T-helper 22 cell (primary cell): ENCODE data around the gene KRT82.
"Not testable (repeated sequence)": the region's sequence is repeated elsewhere in the genome, so short reads cannot be mapped to it uniquely, and the experiment has no call there.

Experiments used
- DNase-seq: peaks from one replicate; pipeline ENCODE4 v3.0.0-alpha.2; 2020; ENCODE audit warnings: low read depth

The KRT82 gene

DNA sequence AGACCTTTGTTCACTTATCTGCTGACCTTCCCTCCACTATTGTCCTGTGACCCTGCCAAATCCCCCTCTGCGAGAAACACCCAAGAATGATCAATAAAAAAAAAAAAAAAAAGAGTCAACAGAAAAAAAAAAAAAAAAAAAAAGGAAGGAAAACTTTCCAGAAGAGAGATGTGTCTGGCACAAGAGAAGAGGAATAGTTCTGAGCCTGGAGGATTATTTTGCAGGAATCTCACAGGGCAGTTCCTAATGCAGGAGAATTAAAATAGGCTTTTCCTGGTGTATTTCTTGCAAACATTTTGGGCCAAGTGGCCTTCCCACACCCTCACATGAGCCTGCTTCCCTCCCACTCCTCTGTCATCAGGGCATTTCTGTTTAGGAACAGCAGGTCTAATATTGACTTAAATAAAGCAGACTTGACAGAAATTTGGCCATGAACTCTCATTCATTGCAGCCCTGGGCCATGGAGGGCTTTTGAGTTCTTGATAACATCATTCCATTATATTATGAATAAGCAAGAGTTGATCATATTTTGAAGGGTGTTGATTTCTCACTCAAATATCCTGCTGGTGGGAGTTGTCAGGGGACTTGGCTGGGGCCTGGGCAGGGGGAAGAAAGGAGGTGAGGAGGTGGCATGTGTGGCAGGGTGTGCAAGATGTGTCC, 4.6 kb upstream of the KRT82 start:
- not testable (repeated sequence) for DNase-seq

GRCh38 chr12:52407918-52408317, 1.8 kb upstream of the KRT82 start:
- DNase-seq: no peak

- DNase-seq: no peak
Observed at GRCh38 chr12:52404951-52405350, 1.2 kb downstream of the KRT82 start.

GRCh38 chr12:52403561-52403960, 2.6 kb downstream of the KRT82 start:
- DNase-seq: no peak

GRCh38 chr12:52402873-52403540, 3.1 kb downstream of the KRT82 start:
- no peak for DNase-seq

GRCh38 chr12:52402377-52402776, 3.8 kb downstream of the KRT82 start:
- no peak for DNase-seq

DNA sequence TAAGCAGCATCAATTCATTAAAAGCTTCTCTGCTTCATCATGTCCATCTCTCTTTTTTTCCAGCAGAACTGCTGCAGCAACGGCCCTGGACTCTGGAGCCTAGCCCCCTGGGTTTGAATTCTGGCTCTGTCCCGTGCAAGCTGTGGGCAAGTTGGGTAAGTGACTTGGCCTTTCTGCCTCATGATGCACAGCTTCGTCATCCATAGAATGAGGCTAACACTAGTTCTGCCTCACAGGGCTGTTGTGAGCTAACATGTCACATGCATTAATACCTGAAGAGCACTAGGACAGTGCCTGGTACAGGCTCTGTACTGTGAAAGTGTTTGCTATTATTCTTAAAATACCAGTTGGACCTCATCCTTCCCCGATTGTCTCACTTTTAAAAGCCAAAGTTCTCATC, 4.2 kb downstream of the KRT82 start:
- DNase-seq: no peak

DNA sequence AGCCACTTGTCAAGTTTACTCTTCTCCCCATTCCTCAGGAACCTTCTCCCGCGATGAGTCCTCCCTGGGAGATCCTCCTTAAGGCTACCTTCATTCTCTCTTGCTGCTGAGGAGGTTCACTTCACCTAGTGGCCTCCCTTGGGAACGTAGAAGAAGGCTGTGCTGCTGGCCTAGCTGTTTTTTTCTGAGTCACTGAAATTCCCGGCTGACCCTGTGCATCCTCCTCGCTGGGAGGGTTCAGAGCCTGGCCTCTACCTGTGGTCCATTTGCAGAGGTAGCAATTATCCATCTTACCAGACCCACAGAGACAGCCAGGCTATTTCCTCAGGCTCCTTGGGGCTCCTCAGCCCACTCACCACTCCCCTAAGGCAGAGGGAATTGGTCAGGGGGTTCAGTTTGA, 4.6 kb downstream of the KRT82 start:
- no peak for DNase-seq

- DNase-seq: no peak
Observed at GRCh38 chr12:52400906-52401305, 5.2 kb downstream of the KRT82 start.

DNA sequence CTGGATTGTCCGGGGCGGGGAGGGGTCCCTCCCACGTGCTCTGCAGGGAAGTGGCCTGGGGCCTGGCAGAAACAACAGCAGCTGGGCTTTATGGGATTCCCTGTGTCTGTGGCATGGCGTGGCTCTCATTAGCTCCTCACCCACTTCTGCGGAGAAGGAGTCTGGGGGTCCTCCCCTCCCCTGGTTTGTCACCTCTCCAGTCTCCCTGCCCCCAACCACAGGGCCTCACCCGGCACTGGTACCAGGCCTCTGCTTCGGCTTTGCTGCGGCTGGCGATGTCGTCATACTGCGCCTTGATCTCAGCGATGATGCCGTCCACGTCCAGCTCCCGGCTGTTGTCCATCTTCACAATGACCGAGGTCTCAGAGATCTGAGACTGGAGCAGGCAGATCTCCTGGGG, 6.4 kb downstream of the KRT82 start:
- DNase-seq: no peak

GRCh38 chr12:52398176-52398575, 8.0 kb downstream of the KRT82 start:
- DNase-seq: no peak

GRCh38 chr12:52396656-52397055, 9.5 kb downstream of the KRT82 start:
- DNase-seq: no peak

GRCh38 chr12:52395761-52396434, 10.2 kb downstream of the KRT82 start:
- DNase-seq: no peak

GRCh38 chr12:52394836-52395405, 11.2 kb downstream of the KRT82 start:
- no peak for DNase-seq

DNA sequence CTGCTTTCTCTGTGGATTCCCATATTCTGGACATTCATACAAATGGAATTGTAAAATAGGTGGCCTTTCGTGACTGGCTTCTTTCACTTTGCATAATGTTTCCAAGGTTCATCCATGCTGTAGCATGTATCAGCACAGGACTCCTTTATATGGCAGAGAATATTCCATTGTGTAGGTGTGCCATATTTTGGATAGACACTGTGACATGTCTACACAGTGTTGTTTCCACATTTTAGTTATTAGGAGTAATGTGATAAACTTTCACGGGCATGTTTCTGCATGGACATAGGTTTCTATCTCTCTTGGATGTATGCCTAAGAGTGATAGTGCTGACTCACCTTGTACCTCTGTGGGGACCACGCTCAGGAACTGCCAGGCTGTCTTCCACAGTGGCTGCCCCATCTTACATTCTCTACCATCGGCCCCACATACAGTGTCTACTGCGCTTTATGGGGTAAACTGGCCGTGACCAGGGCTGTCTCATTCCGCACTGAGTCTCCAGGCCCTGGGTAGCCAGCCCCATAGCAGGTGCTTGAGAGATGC, 13.6 kb downstream of the KRT82 start:
- DNase-seq: no peak

DNA sequence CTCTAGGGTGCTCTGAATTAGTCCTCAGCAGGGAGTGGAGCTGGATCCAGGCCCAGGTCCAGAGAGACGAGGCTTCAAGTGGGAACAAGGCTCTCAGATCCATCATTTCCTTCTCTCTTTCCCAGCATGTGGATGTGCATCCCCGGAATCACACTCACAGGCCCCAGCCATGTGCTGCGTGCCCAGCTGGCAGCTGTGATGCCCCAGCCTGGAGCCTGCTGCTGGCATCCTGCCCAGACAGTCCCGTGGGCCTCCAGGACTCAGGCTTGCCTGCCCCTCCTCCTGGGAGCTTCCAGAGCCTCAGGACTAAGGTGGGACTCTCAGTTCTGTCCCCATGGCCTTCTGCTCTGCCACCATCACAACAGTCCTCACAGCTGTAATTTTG, 14.5 kb downstream of the KRT82 start:
- no peak for DNase-seq

- DNase-seq: no peak
Observed at GRCh38 chr12:52390739-52391617, 15.2 kb downstream of the KRT82 start.

DNA sequence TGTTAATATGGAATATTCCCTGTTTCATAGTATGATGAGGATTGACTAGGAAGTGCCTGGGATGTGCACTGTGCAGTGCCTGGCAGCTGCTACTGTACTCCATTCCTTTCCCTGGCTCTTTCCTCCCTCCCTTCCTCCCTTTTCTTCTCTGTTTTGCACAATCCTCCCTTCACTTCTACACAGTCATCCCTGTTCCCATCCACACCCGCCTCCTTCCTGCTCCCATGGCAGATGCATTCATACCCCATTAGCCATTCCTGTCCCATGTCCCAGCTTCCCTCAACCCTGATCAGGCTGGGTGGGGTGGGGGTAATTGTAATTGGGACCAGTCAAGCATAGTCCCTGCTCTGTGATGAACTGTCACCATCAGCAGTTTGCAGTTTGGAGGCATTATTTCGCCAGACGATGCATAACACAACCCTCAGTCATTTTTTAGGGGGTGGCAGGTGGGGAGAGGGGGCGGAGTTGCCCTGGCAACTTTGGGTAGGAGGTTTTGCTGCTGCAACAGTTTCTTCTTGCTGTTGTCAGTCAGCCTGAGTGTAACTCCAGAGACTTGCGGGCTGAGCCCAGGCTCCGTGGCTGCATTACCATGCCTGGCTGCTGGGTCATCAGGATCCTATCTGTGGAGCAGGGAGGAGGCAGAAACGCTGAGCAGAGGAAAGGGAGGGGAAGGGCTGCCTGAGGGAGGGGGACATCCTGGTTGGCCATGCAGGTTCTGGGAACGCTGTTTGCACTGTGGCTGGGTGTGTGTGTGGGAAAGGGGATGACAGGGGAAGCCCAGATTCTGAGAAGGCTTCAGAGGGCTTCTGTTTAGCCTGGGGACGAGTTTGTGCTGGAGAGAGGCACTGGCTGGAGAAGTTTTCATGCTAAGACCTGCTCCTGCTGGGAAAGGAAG, 16.6 kb downstream of the KRT82 start:
- DNase-seq: no peak

DNA sequence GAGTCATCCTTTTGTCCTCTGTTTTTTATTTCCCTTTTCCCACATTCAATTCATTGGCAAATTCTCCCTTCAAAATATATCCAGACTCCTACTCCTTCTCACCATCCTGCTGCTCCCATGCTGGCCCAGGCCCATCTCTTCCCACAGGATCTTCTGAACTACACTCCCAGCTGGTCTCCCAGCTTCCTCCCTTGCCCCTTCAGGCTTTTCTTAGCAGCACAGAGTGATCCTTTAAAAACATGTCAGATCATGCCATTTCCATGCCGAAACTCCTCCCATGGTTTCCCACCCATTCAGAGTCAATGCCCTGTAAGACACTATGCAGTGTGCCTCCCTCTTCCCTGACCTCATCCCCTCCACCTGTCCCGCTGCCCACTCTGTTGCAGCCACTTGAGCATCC, 18.3 kb downstream of the KRT82 start:
- DNase-seq: no peak

- DNase-seq: no peak
Observed at GRCh38 chr12:52385226-52385702, 20.9 kb downstream of the KRT82 start, which contains the start of gene KRT84. Gene KRT84, minus strand, starts transcription at chr12:52385652. Its CDS starts 67 bp downstream, at chr12:52385585.

- no peak for DNase-seq
Observed at GRCh38 chr12:52383331-52383730, 22.8 kb downstream of the KRT82 start.
